ENCODE results near the gene BBS9. TPM values are rescaled to one million over a fixed set of nuclear protein-coding genes. Genes with fewer than 3 reads are reported as not detected.

Gene BBS9
- total and polyA plus RNA-seq, 9 of the 15 experiments (the other 6 are each of a cell fraction or from before 2014, with no cell fraction given) = 0.77 to 3.3 (median 2.4) TPM

DNA sequence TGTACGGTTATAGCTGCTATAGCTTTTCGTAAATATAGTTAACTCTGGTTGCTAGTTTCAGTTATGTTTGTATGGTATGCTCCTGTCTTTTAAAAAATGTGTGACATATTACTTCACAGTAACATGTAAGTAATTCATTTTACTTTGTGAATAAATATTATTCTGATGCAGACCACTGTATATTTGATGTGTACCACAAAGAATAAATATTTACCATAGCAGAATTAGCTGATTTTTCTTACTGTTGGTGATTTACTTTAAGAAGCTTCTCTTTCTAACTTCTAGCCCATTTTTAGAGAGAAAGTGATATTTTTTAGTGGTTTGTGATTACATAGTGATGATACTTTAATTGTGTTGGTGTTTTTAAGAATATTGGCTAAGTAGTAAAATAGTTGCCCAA is 292.8 kb downstream of the BBS9 start:
- Histone ChIP-seq H3K27me3 (ENCODE audit: control insufficient read depth in 2 of 2, insufficient read depth in 2 of 2, low read length in 2 of 2) (no peaks in the 10 kb centered on the region), H3K4me2 (ENCODE audit: insufficient read depth, low read length) (no peak overlapping the region), H3K9me1 (ENCODE audit: control insufficient read depth, insufficient read depth, low read length) (no peaks in the 10 kb centered on the region), H3K4me3 (no peak overlapping the region), H3K9me3 (replicated peaks; ENCODE audit: control insufficient read depth, insufficient read depth, low read depth, low read length) (no peaks in the 10 kb centered on the region), H2AFZ (ENCODE audit: low read depth, low read length) (no peak overlapping the region), H3K4me1 (replicated peaks in 1 of 2; ENCODE audit: control insufficient read depth in 2 of 2, insufficient read depth in 2 of 2, low read length in 2 of 2) (no peaks in the 10 kb centered on the region), H3K9ac (ENCODE audit: insufficient read depth in 1 of 2, low read depth in 2 of 2, low read length in 2 of 2) (no peak overlapping the region), H3K27ac (ENCODE audit: extremely low read depth, low read depth, low read length) (no peak overlapping the region), H3K36me3 (ENCODE audit: control insufficient read depth, insufficient read depth, low read length) (no peaks in the 10 kb centered on the region), H3K79me2 (ENCODE audit: control insufficient read depth, insufficient read depth, low read length) (no peaks in the 10 kb centered on the region), H4K20me1 (replicated peaks; ENCODE audit: control insufficient read depth, insufficient read depth, low read length) (no peaks in the 10 kb centered on the region)
- DNase-seq (ENCODE audit: extremely low read depth in 1 of 4, low spot score in 3 of 4) (no peak), FAIRE-seq (no peak), ATAC-seq (no peak)
- WGBS (ENCODE audit: insufficient coverage, low coverage, missing lambda C conversion rate) = 0% methylated on average over 2 of the region's 2 CpGs
- POLR2A ChIA-PET = no interaction called here
- no TSS peak for BruUV-seq (replicated peaks)
- in situ Hi-C loops (cut with MboI) (no loop called here), intact Hi-C loops (cut with micrococcal nuclease) (no loop called here)
- TF ChIP-seq SLC30A9 (CRISPR knock-in tag; IDR thresholded peaks at IDR 0.05) (no peak), STAT5A (IDR thresholded peaks at IDR 0.05; ENCODE audit: borderline replicate concordance, low read length) (no peak), MIER1 (IDR thresholded peaks at IDR 0.05; ENCODE audit: low read depth) (no peak), ZNF436 (CRISPR knock-in tag; IDR thresholded peaks at IDR 0.05) (no peak), TBL1XR1 (IDR thresholded peaks at IDR 0.05; ENCODE audit: low read length in 2 of 2) (no peak), ERF (CRISPR knock-in tag; IDR thresholded peaks at IDR 0.05) (no peak), KDM1A (IDR thresholded peaks at IDR 0.05) (no peak), MED1 (CRISPR knock-in tag; IDR thresholded peaks at IDR 0.05; ENCODE audit: borderline replicate concordance) (no peak), CBFA2T3 (IDR thresholded peaks at IDR 0.05) (no peak), ELF2 (CRISPR knock-in tag; IDR thresholded peaks at IDR 0.05) (no peak), ZNF584 (CRISPR knock-in tag; IDR thresholded peaks at IDR 0.05; ENCODE audit: low read depth) (no peak), ZNF282 (CRISPR knock-in tag; IDR thresholded peaks at IDR 0.05) (no peak), LCOR (CRISPR knock-in tag; IDR thresholded peaks at IDR 0.05) (no peak), CCNT2 (IDR thresholded peaks at IDR 0.05; ENCODE audit: borderline replicate concordance, extremely low read depth, insufficient read length, low read depth, low read length) (no peak), MYBL2 (IDR thresholded peaks at IDR 0.05; ENCODE audit: low read depth) (no peak), MYBL2 (CRISPR knock-in tag; IDR thresholded peaks at IDR 0.05; ENCODE audit: borderline replicate concordance) (no peak)
- TF ChIP-seq, protein P1, sequence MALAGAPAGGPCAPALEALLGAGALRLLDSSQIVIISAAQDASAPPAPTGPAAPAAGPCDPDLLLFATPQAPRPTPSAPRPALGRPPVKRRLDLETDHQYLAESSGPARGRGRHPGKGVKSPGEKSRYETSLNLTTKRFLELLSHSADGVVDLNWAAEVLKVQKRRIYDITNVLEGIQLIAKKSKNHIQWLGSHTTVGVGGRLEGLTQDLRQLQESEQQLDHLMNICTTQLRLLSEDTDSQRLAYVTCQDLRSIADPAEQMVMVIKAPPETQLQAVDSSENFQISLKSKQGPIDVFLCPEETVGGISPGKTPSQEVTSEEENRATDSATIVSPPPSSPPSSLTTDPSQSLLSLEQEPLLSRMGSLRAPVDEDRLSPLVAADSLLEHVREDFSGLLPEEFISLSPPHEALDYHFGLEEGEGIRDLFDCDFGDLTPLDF (CRISPR knock-in tag; IDR thresholded peaks at IDR 0.05) = no peak
- TF ChIP-seq, protein P2, sequence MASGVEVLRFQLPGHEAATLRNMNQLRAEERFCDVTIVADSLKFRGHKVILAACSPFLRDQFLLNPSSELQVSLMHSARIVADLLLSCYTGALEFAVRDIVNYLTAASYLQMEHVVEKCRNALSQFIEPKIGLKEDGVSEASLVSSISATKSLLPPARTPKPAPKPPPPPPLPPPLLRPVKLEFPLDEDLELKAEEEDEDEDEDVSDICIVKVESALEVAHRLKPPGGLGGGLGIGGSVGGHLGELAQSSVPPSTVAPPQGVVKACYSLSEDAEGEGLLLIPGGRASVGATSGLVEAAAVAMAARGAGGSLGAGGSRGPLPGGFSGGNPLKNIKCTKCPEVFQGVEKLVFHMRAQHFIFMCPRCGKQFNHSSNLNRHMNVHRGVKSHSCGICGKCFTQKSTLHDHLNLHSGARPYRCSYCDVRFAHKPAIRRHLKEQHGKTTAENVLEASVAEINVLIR (CRISPR knock-in tag; IDR thresholded peaks at IDR 0.05) = no peak
- TF ChIP-seq, protein P3, sequence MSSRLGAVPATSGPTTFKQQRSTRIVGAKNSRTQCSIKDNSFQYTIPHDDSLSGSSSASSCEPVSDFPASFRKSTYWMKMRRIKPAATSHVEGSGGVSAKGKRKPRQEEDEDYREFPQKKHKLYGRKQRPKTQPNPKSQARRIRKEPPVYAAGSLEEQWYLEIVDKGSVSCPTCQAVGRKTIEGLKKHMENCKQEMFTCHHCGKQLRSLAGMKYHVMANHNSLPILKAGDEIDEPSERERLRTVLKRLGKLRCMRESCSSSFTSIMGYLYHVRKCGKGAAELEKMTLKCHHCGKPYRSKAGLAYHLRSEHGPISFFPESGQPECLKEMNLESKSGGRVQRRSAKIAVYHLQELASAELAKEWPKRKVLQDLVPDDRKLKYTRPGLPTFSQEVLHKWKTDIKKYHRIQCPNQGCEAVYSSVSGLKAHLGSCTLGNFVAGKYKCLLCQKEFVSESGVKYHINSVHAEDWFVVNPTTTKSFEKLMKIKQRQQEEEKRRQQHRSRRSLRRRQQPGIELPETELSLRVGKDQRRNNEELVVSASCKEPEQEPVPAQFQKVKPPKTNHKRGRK (tag; IDR thresholded peaks at IDR 0.05) = no peak
- CTCF ChIA-PET (ENCODE audit: low intra/inter-chr PET ratio) = no interaction called here

Measured in K562 (cell line).